Cardiac septum (tissue), 1 donor: Measurements from ENCODE around the gene GRPEL1. TPM values are rescaled to one million over a fixed set of nuclear protein-coding genes. Genes with fewer than 3 reads are reported as not detected.
"Not testable (repeated sequence)": the region's sequence is repeated elsewhere in the genome, so short reads cannot be mapped to it uniquely, and the experiment has no call there.

Experiments
- DNase-seq: peaks from one replicate; pipeline ENCODE4 v3.0.0-alpha.2; 2020; ENCODE audit warnings: low spot score
- intact Hi-C: fragments of 100-400 bp; cut with DNase I; formaldehyde crosslinking; loops from one replicate; pipeline ENCODE4 v1.14.0; 2022
- total RNA-seq: library from RNA; stranded (reverse); fragmentation: NEBNext Ultra II Directional; extraction: Animal tissue kit (Norgen Biotek cat#: 25700); gene quantifications from one replicate; pipeline ENCODE4 v1.2.1, GENCODE V29; 2021
- donor health status: DM: no; HTN: no; CAD: no.

Gene GRPEL1
- total RNA-seq, 1 donor from 2014 or later: 43.5 TPM

DNA sequence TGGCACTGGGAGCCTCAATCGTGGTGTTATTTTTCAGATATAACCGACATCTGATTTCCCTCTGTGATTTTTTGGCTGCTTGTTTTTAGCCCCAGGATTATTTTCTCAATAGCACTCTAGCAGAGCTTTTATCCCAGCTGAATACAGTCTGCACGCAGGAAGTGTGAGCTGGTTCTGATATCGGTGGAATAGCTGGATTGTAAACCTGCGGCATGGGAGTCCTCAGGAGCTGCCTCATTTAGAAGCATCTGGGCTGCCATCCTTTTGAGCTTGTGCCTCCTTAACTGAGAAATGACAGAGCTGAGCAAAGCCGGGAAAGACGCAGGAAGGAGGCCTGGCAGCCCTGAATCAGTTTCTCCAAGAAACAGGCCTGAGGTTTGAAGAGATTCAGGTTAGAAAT lies 28.4 kb upstream of the GRPEL1 start:
- intact Hi-C loops: no loop called here

DNA sequence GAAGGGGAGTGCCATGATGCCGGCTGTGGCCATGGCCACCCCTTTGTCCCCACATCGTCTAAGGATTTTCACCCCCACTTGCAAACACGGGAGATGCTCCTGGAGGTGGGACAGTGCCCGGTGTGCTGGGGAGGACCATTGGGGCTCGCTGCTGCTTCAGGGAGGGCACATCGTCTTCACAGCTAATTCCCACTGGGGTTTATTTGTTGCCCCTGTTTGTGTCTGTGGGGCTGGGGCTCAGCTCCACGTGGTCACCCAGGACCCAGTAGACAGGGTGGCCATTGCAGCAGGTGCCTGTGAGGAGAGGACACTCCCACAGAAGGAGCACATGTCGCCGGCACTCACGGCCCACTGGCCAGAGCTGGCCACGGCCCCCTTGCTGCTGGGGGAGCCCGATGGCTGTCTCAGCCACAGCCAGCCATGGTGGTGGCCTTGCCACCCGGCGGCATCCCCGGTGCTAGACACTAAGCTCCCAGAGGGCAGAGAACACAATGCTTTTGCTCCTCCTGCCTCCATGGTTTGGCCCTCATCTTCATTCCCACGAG lies 27.8 kb upstream of the GRPEL1 start:
- DNase-seq: no peak
- intact Hi-C loops: no loop called here

More for the DNA sequence above, 28.4 kb upstream of the GRPEL1 start:
- no peak for DNase-seq

DNA sequence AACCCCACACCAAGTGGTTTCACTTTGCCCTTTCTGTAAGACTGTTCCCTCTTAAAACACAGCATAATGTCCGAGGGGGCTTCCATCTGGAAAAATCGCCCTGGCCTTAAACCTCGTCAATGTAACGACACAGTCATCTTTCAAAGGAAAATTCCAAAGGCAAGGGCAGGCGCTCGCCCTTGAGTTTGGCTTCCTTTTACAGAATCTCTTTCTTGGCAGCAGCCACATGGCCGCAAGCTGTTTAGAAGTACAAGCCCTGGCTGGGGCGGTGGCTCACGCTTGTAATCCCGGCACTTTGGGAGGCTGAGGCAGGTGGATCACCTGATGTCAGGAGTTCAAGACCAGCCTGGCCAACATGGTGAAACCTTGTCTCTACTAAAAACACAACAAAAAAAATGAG lies 27.1 kb upstream of the GRPEL1 start:
- intact Hi-C loops: no loop called here

DNA sequence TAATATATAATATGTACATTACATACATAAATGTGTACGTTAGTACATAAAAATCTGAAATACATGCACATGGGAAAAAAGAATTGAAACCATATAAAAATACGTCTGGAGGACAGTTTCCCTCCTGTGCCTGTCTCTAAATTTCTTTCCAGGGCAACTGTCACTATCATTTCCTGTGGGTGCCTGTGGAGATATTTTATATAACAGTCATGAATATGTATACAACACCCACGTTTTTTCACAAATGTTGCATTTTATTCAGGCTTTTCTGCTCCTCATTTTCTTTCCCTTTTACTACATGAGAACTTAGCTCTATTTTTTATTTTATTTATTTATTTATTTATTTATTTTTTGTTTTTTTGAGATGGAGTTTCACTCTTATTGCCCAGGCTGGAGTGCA lies 24.2 kb upstream of the GRPEL1 start:
- DNase-seq: no peak
- intact Hi-C loops: no loop called here

More for the DNA sequence above, 27.1 kb upstream of the GRPEL1 start:
- DNase-seq: no peak

DNA sequence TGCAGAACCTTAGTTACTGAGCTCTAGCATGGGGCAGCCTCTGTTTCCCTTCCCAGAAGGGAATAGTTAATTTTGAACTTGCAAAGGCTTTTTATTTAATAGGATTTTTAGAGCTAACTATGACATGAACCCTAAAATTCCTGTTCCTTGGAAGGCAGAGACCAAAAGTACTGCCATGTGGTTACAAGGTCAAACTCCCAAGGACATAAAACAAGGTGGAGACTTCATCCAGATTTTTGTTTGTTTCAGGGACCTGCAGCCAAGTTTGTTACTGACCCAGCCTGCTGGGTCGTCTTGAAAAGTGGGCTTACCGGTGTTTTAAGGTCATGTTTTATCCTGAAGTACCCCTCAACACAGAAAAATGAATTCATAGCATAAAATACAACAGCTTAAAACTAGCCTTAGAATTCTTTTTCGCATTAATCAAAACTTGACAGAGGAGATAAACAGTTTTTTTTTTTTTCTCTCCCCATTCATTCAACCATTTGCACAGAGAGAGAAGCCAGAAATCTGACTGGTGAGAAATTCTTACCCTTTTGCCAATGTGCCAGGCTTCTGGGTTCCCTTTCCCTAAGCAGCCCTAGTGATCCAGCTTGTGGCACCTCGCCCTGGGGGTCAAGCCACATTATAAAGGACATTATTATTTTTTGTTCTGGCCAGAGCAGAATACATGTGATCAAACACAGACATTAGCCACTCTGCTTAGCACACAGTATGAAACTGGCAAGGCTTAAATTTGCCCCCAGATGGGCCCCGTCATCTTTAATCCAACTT lies 21.5 kb upstream of the GRPEL1 start:
- intact Hi-C loops: no loop called here
- DNase-seq: no peak

- no peak for DNase-seq
- intact Hi-C loops: no loop called here
Observed at GRCh38 chr4:7087036-7087435, 19.2 kb upstream of the GRPEL1 start.

GRCh38 chr4:7086384-7086783 lies 18.5 kb upstream of the GRPEL1 start:
- intact Hi-C loops: no loop called here
- DNase-seq: no peak

GRCh38 chr4:7084564-7084961 lies 16.7 kb upstream of the GRPEL1 start:
- intact Hi-C loops, DNase-seq: not testable (repeated sequence)

GRCh38 chr4:7083597-7084563 lies 16.0 kb upstream of the GRPEL1 start:
- DNase-seq: no peak
- intact Hi-C loops: no loop called here

DNA sequence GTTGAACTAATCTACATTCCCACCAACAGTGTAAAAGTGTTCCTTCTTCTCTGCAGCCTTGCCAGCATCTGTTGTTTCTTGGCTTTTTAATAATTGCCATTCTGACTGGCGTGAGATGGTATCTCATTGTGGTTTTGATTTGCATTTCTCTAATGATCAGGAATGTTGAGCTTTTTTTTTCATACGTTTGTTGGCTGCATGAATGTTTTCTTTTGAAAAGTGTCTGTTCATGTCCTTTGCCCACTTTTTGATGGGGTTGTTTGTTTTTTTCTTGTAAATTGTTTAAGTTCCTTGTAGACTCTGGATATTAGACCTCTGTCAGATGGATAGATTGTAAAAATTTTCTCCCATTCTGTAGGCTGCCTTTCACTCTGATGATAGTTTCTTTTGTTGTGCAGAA lies 12.0 kb upstream of the GRPEL1 start:
- intact Hi-C loops, DNase-seq: not testable (repeated sequence)

DNA sequence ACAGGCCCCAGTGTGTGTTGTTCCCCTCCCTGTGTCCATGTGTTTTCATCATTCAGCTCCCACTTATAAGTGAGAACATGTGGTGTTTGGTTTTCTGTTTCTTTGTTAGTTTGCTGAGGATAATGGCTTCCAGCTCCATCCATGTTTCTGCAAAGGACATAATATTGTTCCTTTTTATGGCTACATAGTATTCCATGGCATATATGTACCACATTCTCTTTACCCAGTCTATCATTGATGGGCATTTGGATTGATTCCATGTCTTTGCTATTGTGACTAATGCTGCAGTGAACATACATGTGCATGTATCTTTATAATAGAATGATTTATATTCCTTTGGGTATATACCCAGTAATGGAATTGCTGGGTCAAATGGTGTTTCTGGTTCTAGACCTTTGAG lies 11.6 kb upstream of the GRPEL1 start:
- DNase-seq, intact Hi-C loops: not testable (repeated sequence)

GRCh38 chr4:7078025-7078424 lies 10.2 kb upstream of the GRPEL1 start:
- no peak for DNase-seq
- intact Hi-C loops: no loop called here

GRCh38 chr4:7077371-7077770 lies 9.5 kb upstream of the GRPEL1 start:
- intact Hi-C loops: no loop called here
- DNase-seq: no peak

DNA sequence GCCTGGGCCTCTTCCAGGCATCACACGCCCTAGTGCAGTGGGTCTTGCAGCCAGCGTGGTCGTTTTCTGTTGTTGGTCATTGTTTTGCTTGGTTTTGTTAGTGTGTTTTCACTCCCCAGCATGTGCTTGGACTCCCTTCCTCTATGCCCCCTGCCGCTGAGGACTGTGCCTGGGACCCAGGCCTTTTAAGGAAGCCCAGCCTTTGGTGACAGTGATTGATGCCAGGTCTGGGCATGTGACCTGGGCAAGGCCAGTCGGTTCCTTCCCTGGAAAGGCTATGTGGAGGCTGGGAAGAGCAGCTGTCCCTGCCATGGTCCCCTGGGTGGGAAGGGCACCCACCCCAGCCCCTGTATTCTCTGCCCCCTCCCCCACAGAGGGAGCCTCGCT lies 8.8 kb upstream of the GRPEL1 start:
- no peak for DNase-seq
- intact Hi-C loops: no loop called here

GRCh38 chr4:7075962-7076695 lies 8.3 kb upstream of the GRPEL1 start:
- intact Hi-C loops: no loop called here
- DNase-seq: no peak

DNA sequence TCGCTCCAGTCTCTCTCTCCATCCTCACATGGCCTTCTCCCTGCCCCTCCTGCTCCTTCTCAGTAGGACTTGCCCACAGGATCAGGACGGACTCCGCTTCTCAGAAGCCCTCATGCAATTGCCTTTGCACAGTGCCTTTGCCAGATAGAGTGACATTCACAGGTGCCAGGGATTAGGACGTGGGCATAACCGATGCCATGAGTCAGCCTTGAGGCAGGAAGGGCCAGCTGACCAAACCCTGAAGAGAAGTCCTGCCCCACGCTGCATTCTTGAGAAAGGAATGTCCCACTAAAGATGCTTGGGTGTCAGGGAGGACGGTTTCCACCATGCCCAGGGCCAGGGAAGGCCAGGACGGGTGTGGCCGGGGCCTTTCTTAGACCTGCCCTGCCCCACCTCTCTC lies 6.6 kb upstream of the GRPEL1 start:
- DNase-seq: no peak

DNA sequence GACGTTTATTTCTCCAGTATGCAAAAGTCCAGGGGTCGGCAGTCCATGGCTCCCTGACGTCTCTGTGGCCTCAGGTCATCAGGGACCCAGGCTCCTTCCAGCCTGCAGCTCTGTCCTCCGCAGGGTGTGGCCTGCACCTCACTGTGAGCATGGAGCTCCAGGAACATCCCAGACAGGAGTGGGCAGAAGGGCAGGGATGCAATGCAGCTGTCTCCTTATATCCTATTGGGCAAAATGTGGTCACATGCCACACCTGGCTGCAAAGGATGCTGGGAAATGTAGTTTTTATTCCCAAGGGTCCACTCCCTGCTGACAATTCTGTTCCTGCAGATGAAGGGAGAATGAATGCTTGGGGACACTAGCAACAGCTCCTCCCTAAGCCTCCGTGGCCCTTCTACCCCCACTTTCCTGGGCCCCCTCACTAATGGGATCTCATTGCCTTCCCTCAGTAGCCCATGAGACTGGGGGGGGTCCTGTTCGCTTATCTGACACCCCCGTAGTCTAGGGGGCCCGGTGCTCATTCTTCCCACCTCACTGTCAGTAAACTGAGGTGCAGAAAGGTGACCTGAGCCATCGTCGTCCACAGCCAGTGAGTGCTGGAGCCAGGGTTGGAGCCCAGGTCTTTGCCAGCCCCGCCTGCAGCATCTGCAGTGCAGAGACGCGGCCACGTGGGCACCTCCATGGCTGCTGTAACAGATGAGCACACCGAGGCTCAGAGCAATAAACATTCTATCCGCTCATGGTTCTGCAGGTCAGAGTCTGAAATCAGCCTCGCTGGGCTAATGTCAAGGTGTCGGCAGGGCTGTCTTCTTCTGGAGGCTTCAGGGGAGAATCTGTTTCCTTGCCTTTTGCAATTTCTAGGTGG lies 5.9 kb upstream of the GRPEL1 start:
- DNase-seq: no peak

More for the DNA sequence above, 6.6 kb upstream of the GRPEL1 start:
- intact Hi-C loops: loop anchor here (5.0 kb wide), 1 partner anchor 292 kb away; the partner anchor contains the start of gene KIAA0232

DNA sequence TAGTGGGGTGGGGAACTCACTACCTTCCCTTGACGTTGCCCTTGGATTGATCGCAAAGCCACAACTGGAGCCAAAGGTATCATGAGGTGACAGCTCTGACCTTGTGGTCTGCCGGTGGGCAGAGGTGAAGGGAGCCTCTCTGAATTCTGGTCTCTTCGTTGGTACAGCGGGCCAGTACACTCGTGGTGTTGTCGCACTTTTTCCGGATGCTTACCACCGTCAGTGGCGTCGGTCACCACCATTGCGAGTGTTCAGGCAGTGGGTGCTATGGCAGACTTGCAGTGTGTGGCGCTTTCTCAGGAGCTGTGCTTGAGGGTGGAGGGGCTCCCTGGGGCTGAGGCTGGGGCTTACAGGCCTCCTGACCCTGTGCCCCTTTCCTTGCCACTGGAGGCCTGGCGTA lies 5.2 kb upstream of the GRPEL1 start:
- DNase-seq: no peak
- intact Hi-C loops: loop anchor here (5.0 kb wide), 1 partner anchor 291 kb away; the partner anchor contains the start of gene KIAA0232

More for the DNA sequence above, 5.9 kb upstream of the GRPEL1 start:
- intact Hi-C loops: loop anchor here (5.0 kb wide), 1 partner anchor 291 kb away; the partner anchor contains the start of gene KIAA0232
